H1 (cell line): ENCODE measurements around the gene RADIL. TPM values are rescaled to one million over a fixed set of nuclear protein-coding genes. Genes with fewer than 3 reads are reported as not detected.

Experiments
- CTCF ChIA-PET: fragments of 300-600 bp; sonication (Branson Sonifier 250); formaldehyde crosslinking; loops from one replicate; lab custom pipeline; 2021; ENCODE audit not compliant: partially characterized antibody; lab: Charles Lee
- POLR2A ChIA-PET: fragments of 300-600 bp; sonication (Branson Sonifier 250); formaldehyde crosslinking; loops from one replicate; lab custom pipeline; 2021; ENCODE audit warnings: inconsistent platforms; ENCODE audit not compliant: partially characterized antibody; lab: Charles Lee
- DNase-seq, 2 experiments: peaks; one replicate each; pipeline versions ENCODE4 v3.0.0 to v3.0.0-alpha.2; 2010 to 2022; ENCODE audit warnings: low spot score in 2 of 2, low read depth in 1 of 2, mixed read lengths in 1 of 2
- FAIRE-seq: peaks from 2 replicates; lab custom pipeline; 2011; peaks lifted over from hg19 to GRCh38; lab: Jason Lieb, UNC
- H2AFZ ChIP-seq: 2 replicates; pipeline ENCODE4 v1.8.1; 2012; ENCODE audit warnings: low read length, inconsistent platforms
- H2AK5ac ChIP-seq: 2 replicates; pipeline ENCODE4 v1.6.1; 2013; ENCODE audit warnings: low read depth, low read length
- H2BK120ac ChIP-seq: replicated peaks from 2 replicates; pipeline ENCODE3; 2013; ENCODE audit warnings: low read depth, low read length, inconsistent platforms
- H2BK12ac ChIP-seq: 2 replicates; pipeline ENCODE4 v1.6.1; 2013; ENCODE audit warnings: low read depth, low read length
- H2BK15ac ChIP-seq: 2 replicates; pipeline ENCODE4 v1.6.1; 2013; ENCODE audit warnings: low read length
- H2BK20ac ChIP-seq: 2 replicates; pipeline ENCODE4 v1.6.1; 2013; ENCODE audit warnings: low read length
- H2BK5ac ChIP-seq: 2 replicates; pipeline ENCODE4 v1.6.1; 2013; ENCODE audit warnings: low read depth, low read length
- H3K14ac ChIP-seq: 2 replicates; pipeline ENCODE4 v1.6.1; 2013; ENCODE audit warnings: inconsistent platforms; ENCODE audit not compliant: insufficient read length
- H3K18ac ChIP-seq: 2 replicates; pipeline ENCODE4 v1.6.1; 2013; ENCODE audit warnings: low read length; ENCODE audit errors: extremely low read depth
- H3K23ac ChIP-seq: 2 replicates; pipeline ENCODE4 v1.6.1; 2013; ENCODE audit warnings: inconsistent platforms; ENCODE audit not compliant: insufficient read length
- H3K23me2 ChIP-seq: 2 replicates; pipeline ENCODE4 v1.6.1; 2013; ENCODE audit warnings: low read depth, low read length
- H3K27ac ChIP-seq: 2 replicates; pipeline ENCODE4 v1.6.1; 2011; ENCODE audit warnings: low read depth, low read length, inconsistent platforms
- H3K27me3 ChIP-seq, 4 experiments: replicated peaks in 1 of 4; 1 replicate in 1 of 4; 2 replicates in 3 of 4; pipeline versions ENCODE4 v1.6.1 to v1.8.1; 2011 to 2013; ENCODE audit warnings: low read length in 3 of 4, mild to moderate bottlenecking in 3 of 4, inconsistent platforms in 2 of 4, mixed read lengths in 2 of 4, moderate library complexity in 1 of 4; ENCODE audit not compliant: control insufficient read depth in 3 of 4, insufficient read depth in 3 of 4; ENCODE audit errors: extremely low read depth in 1 of 4
- H3K36me3 ChIP-seq, 4 experiments: 2 replicates each; pipeline versions ENCODE4 v1.6.1 to v1.8.1; 2011 to 2013; ENCODE audit warnings: mild to moderate bottlenecking in 4 of 4, low read length in 3 of 4, moderate library complexity in 2 of 4, control low read depth in 1 of 4, inconsistent platforms in 1 of 4; ENCODE audit not compliant: insufficient read depth in 4 of 4, control insufficient read depth in 2 of 4
- H3K4ac ChIP-seq: replicated peaks from 2 replicates; pipeline ENCODE3; 2013; ENCODE audit warnings: low read length, low read depth, mixed read lengths, inconsistent platforms; ENCODE audit not compliant: insufficient read length
- H3K4me1 ChIP-seq, 4 experiments: replicated peaks in 1 of 4; 1 replicate in 1 of 4; 2 replicates in 3 of 4; pipeline versions ENCODE4 v1.6.1 to v1.8.1; 2011 to 2013; ENCODE audit warnings: low read length in 3 of 4, inconsistent platforms in 2 of 4, mixed read lengths in 1 of 4; ENCODE audit not compliant: insufficient read depth in 4 of 4, control insufficient read depth in 3 of 4
- H3K4me2 ChIP-seq, 2 experiments: 2 replicates each; pipeline versions ENCODE4 v1.6.1 to v1.8.1; 2011 to 2013; ENCODE audit warnings: low read depth in 2 of 2, low read length in 2 of 2, control low read depth in 1 of 2, inconsistent platforms in 1 of 2, mild to moderate bottlenecking in 1 of 2; ENCODE audit not compliant: insufficient read depth in 1 of 2
- H3K4me3 ChIP-seq, 4 experiments: fragments of 200-600, 300-600 bp in 1 of 4; sonication (generic), shearing (Covaris generic), sonication (Bioruptor Twin) in 1 of 4; 2 replicates each; pipeline versions ENCODE4 v1.5.1 to v1.8.1; 2011 to 2016; ENCODE audit warnings: low read length in 4 of 4, low read depth in 3 of 4, control low read depth in 2 of 4, inconsistent platforms in 2 of 4, mild to moderate bottlenecking in 2 of 4, mixed read lengths in 1 of 4, moderate library complexity in 1 of 4; ENCODE audit not compliant: insufficient read depth in 2 of 4; ENCODE audit errors: extremely low read depth in 1 of 4
- H3K56ac ChIP-seq: replicated peaks from 2 replicates; pipeline ENCODE3; 2013; ENCODE audit warnings: low read depth, mild to moderate bottlenecking, mixed read lengths, low read length, inconsistent platforms; ENCODE audit not compliant: insufficient read length
- H3K79me1 ChIP-seq: 2 replicates; pipeline ENCODE4 v1.6.1; 2013; ENCODE audit warnings: low read depth, low read length, control low read depth
- H3K79me2 ChIP-seq, 2 experiments: 2 replicates each; pipeline versions ENCODE4 v1.6.1 to v1.8.1; 2012 to 2013; ENCODE audit warnings: low read length in 2 of 2, mild to moderate bottlenecking in 2 of 2, inconsistent platforms in 1 of 2; ENCODE audit not compliant: insufficient read depth in 2 of 2, control insufficient read depth in 1 of 2
- H3K9ac ChIP-seq, 4 experiments: replicated peaks in 1 of 4; 1 replicate in 1 of 4; 2 replicates in 3 of 4; pipeline versions ENCODE4 v1.6.1 to v1.8.1; 2011 to 2013; ENCODE audit warnings: low read depth in 3 of 4, low read length in 3 of 4, control low read depth in 2 of 4, mild to moderate bottlenecking in 2 of 4, moderate library complexity in 2 of 4, inconsistent platforms in 1 of 4; ENCODE audit errors: extremely low read depth in 1 of 4
- H3K9me3 ChIP-seq, 2 experiments: 2 replicates each; pipeline versions ENCODE4 v1.6.1 to v1.8.1; 2012 to 2013; ENCODE audit warnings: mild to moderate bottlenecking in 2 of 2, moderate library complexity in 2 of 2, control low read depth in 1 of 2, inconsistent platforms in 1 of 2, low read depth in 1 of 2, low read length in 1 of 2, mixed read lengths in 1 of 2; ENCODE audit not compliant: insufficient read depth in 2 of 2
- H4K20me1 ChIP-seq, 2 experiments: replicated peaks in 1 of 2; 2 replicates each; pipeline versions ENCODE3 to v1.8.1; 2011 to 2013; ENCODE audit warnings: inconsistent platforms in 2 of 2, low read length in 2 of 2, mild to moderate bottlenecking in 1 of 2; ENCODE audit not compliant: insufficient read depth in 2 of 2, control insufficient read depth in 1 of 2
- H4K5ac ChIP-seq: 2 replicates; pipeline ENCODE4 v1.6.1; 2013; ENCODE audit warnings: low read length, low read depth, mixed read lengths, inconsistent platforms; ENCODE audit not compliant: insufficient read length
- H4K8ac ChIP-seq: 2 replicates; pipeline ENCODE4 v1.8.0; 2013; ENCODE audit warnings: mild to moderate bottlenecking, moderate library complexity, low read length, inconsistent platforms; ENCODE audit not compliant: insufficient read depth; ENCODE audit errors: extremely low read depth
- H4K91ac ChIP-seq: replicated peaks from 2 replicates; pipeline ENCODE3; 2013; ENCODE audit warnings: low read length, mixed read lengths, inconsistent platforms; ENCODE audit not compliant: insufficient read length
- CBX5 ChIP-seq: fragments of 300-800, 300-1000 bp; sonication (generic); IDR thresholded peaks from 2 replicates; pipeline ENCODE4 v1.7.1; 2016; ENCODE audit warnings: antibody characterized with exemption, low read length, low read depth
- EZH2 ChIP-seq: fragments of 200-600 bp; sonication (generic); IDR thresholded peaks from 2 replicates; pipeline ENCODE4 v1.7.1; 2012; ENCODE audit warnings: low read depth, mild to moderate bottlenecking, moderate library complexity, low read length, inconsistent platforms; ENCODE audit not compliant: severe bottlenecking
- KDM4A ChIP-seq: IDR thresholded peaks from one replicate; pipeline ENCODE4 v1.7.1; 2012; ENCODE audit warnings: low read depth, mild to moderate bottlenecking, moderate library complexity, low read length, inconsistent platforms; ENCODE audit not compliant: severe bottlenecking
- MAX ChIP-seq: IDR thresholded peaks from 2 replicates; pipeline ENCODE4 v1.6.1; 2012; ENCODE audit warnings: inconsistent platforms
- POLR2A ChIP-seq, 2 experiments: IDR thresholded peaks; 1 replicate in 1 of 2; 2 replicates in 1 of 2; pipeline ENCODE4 v1.6.1; 2011; ENCODE audit warnings: low read depth in 2 of 2, low read length in 2 of 2, mild to moderate bottlenecking in 2 of 2; ENCODE audit errors: control extremely low read depth in 1 of 2
- SIN3A ChIP-seq, 2 experiments: IDR thresholded peaks in 1 of 2; conservative IDR thresholded peaks in 1 of 2; 2 replicates each; pipeline ENCODE4 v1.6.1; 2011 to 2012; ENCODE audit warnings: low read length in 2 of 2, improper control_type of control experiment in 1 of 2, low read depth in 1 of 2, mild to moderate bottlenecking in 1 of 2
- WGBS, 2 experiments: shearing (Covaris generic) in 1 of 2; methylation state at CpG; one replicate each; pipeline versions ENCODE4 v1.1.6 to v1.1.7; 2013 to 2015; ENCODE audit warnings: low lambda C conversion rate in 2 of 2, mixed read lengths in 2 of 2, inconsistent platforms in 1 of 2, low coverage in 1 of 2, missing lambda C conversion rate in 1 of 2; ENCODE audit not compliant: insufficient replicate concordance in 2 of 2, insufficient coverage in 1 of 2, insufficient read length in 1 of 2; ENCODE audit errors: extremely low coverage in 1 of 2, missing lambda C conversion rate in 1 of 2; 5-methylcytosine and 5-hydroxymethylcytosine counted together
- polyA plus RNA-seq, 7 experiments: library from polyadenylated mRNA; depleted of rRNA in 3 of 7; stranded (reverse) in 5 of 7; unstranded in 2 of 7; fragments of >200 nt in 5 of 7; fragments of 200-250 nt in 2 of 7; gene quantifications; 1 replicate in 5 of 7; 2 replicates in 1 of 7; 4 replicates in 1 of 7; pipeline versions ENCODE4 v1.2.1 to v1.2.3, GENCODE V29; 2011 to 2013; ENCODE audit warnings: missing spikeins in 2 of 7, mixed read lengths in 2 of 7
- total RNA-seq: library from RNA; stranded (reverse); fragmentation: NEBNext Ultra II Directional; extraction: Animal tissue kit (Norgen Biotek cat#: 25700); gene quantifications from 2 replicates; pipeline ENCODE4 v1.2.1, GENCODE V29; 2021

The RADIL gene
- total and polyA plus RNA-seq, 2 of the 8 experiments (the other 6 are each of a cell fraction or from before 2014, with no cell fraction given): 5.0 to 5.4 TPM

- Histone ChIP-seq H3K79me2 (no peaks in the 10 kb centered on the region), H3K4ac (no peak overlapping the region), H3K79me1 (no peaks in the 10 kb centered on the region), H4K20me1 (peaks cover 0 to 3% of the 10 kb centered on the region in 2 experiments), H2AFZ (peak overlapping the region; percentile 37; the same call in 1 of the 2 replicates), H3K23ac (no peak overlapping the region), H3K9ac (peak overlapping the region in 2 of 4 experiments; percentile 29 to 39; a peak in 3 of 7 replicates), H4K5ac (no peak overlapping the region), H3K23me2 (peaks cover 7% of the 10 kb centered on the region; the same call in 1 of the 2 replicates), H4K91ac (no peak overlapping the region), H3K56ac (no peak overlapping the region), H2BK12ac (no peak overlapping the region), H3K4me2 (peak overlapping the region; percentile 92 to 96), H2BK5ac (no peak overlapping the region), H3K4me1 (peaks cover 0 to 3% (median 1%) of the 10 kb centered on the region in 4 experiments; a peak in 4 of 7 replicates), H2AK5ac (no peak overlapping the region), H3K4me3 (peak overlapping the region; percentile 46 to 71 (median 52)), H3K27me3 (no peaks in the 10 kb centered on the region), H3K36me3 (peaks cover 3 to 22% (median 5%) of the 10 kb centered on the region in 4 experiments; a peak in 5 of 8 replicates), H4K8ac (peak overlapping the region; percentile 96), H3K14ac (no peak overlapping the region), H2BK120ac (no peak overlapping the region), H3K18ac (peak overlapping the region; percentile 7; the same call in 1 of the 2 replicates), H3K9me3 (no peaks in the 10 kb centered on the region; a peak in 1 of 4 replicates), H2BK15ac (no peak overlapping the region), H3K27ac (peak overlapping the region; percentile 27; the same call in 1 of the 2 replicates), H2BK20ac (no peak overlapping the region)
- 10% methylated on average over 35 of the region's 47 CpGs; no CpG with 5 or more reads in 1 of the 2 experiments for WGBS, 2 experiments
- CTCF ChIA-PET: interaction anchor here (0.6 to 4.0 kb wide), 18 partner anchors 8 to 503 kb away, joined by 3 to 24 read pairs (median 4); partner anchors contain the start of genes AP5Z1 and RADIL
- DNase-seq (peak in 1 of 2 experiments; percentile 71), FAIRE-seq (no peak)
- POLR2A ChIA-PET: interaction anchor here (0.6 to 3.3 kb wide), 7 partner anchors 9 to 168 kb away, joined by 3 to 11 read pairs (median 7); partner anchors contain the start of gene AP5Z1
- TF ChIP-seq SIN3A (conservative IDR thresholded peaks at IDR 0.05 in 1 of 2, IDR thresholded peaks at IDR 0.05 in 1 of 2; ENCODE audit: low read depth in 1 of 2, low read length in 2 of 2) (peak; percentile 54 to 58; a peak in 2 of 4 replicates), POLR2A (IDR thresholded peaks at IDR 0.05; ENCODE audit: control extremely low read depth in 1 of 2, low read depth in 2 of 2, low read length in 2 of 2) (peak in 1 of 2 experiments; percentile 33; a peak in 1 of 3 replicates), EZH2 (peak; percentile 29), CBX5 (no peak), KDM4A (peak; percentile 52), MAX (peak; percentile 86)
Measured at GRCh38 chr7:4792537-4793126, 90.9 kb downstream of the RADIL start.
